GM21576 (cell line): ENCODE data around the gene SPHK1.

Experiments
- ATAC-seq: cut with Tn5 transposase; IDR thresholded peaks from one replicate; pipeline ENCODE4 v1.9.1; 2021; ENCODE audit warnings: mild to moderate bottlenecking, moderate library complexity; ENCODE audit not compliant: unreplicated experiment

SPHK1 gene

DNA sequence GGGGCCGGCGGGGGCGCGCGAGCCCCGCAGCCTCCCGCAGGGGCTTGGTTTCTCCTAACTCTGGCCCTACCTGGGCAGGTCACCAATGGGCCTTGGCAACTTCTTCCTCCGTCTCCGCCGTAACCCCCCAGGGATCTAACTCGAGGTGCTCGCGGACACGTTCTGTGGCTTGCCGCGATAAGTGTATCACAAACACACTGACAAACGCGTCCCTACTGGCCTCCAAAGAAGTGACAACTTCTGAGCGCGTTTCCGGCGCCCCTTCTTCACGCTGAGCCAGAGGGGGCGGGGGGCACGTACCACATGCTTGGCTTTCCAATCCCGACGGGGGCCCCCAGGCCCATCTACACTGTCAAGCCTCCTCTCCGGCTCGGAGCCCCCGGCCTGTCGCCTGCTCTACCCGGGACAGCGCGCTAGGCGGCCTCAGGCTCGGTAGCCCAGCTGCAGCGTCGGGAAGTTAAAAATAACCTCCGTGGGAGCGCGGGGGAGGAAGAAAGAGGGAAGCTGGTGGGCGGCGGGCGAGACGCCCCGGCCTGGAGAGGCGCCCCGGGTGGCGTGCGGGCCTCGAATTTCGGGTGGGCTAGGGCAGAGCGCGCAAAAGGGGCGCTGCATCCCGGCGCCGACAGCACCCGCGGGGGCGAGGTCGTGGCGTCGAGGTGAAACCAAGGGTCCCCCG is 725 bp upstream of the SPHK1 start:
- peak; percentile 21 for ATAC-seq

DNA sequence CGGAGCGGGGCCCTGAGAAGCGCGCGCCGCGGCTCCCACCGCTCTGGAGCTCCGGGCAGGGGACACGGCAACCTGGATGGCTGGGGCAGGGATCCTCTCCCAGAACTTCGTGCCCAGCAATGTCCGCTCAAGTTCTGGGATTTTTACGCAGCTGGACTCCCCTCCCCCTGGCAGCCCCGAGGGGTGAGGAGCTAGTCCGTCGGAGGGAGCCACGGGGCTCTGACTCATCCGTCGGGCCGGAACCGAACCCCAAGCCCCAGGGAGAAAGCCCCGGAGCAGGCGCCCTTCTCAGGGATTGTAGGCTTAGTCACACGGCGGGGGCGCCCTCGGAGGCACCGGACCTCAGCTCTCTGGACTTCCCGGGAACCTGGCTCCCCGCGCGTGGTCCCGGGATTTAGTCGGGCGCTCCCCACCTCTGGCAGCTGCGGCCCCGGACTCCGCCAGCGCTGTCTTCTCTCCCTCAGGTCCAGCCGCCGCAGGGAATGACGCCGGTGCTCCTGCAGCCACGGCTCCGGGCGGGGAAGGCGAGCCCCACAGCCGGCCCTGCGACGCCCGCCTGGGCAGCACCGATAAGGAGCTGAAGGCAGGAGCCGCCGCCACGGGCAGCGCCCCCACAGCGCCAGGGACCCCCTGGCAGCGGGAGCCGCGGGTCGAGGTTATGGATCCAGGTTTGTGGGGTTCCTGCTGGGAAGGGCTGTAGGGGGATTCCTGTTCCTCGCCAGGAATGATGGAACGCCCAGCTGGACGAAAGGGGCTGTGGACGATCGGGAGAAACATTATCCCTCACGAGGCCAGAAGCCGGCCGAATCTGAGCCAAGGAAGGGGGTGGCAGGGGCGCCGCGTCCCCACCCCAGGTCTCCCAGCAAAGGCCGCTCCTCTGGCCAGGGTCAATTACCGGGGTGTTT is 830 bp downstream of the SPHK1 start:
- ATAC-seq = no peak

DNA sequence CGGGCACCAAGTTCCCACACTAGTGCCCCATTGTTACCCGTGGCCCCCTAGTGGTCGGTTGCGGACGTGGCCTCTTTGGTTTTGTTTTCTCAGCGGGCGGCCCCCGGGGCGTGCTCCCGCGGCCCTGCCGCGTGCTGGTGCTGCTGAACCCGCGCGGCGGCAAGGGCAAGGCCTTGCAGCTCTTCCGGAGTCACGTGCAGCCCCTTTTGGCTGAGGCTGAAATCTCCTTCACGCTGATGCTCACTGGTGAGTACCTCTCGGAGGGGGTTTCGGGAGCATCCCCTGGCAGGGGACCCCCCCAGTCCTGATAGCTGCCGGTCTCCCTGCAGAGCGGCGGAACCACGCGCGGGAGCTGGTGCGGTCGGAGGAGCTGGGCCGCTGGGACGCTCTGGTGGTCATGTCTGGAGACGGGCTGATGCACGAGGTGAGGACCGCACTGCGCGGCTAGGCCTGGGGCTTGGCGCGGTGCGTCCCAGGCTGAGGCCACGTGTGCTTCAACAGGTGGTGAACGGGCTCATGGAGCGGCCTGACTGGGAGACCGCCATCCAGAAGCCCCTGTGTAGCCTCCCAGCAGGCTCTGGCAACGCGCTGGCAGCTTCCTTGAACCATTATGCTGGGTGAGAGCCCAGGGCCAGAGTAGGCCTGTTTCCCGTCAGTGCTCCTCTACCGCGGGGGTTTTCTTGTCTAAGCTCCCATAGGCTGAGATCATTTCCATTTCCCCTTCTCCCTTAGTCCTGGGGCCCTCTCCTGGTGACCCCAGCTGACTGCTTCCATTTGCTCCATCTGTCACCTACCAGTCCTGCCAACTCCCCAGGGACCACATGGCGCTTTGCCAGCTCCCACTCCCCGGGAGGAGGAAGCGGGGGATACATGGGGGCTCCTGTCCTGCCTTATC is 1.7 kb downstream of the SPHK1 start:
- no peak for ATAC-seq

DNA sequence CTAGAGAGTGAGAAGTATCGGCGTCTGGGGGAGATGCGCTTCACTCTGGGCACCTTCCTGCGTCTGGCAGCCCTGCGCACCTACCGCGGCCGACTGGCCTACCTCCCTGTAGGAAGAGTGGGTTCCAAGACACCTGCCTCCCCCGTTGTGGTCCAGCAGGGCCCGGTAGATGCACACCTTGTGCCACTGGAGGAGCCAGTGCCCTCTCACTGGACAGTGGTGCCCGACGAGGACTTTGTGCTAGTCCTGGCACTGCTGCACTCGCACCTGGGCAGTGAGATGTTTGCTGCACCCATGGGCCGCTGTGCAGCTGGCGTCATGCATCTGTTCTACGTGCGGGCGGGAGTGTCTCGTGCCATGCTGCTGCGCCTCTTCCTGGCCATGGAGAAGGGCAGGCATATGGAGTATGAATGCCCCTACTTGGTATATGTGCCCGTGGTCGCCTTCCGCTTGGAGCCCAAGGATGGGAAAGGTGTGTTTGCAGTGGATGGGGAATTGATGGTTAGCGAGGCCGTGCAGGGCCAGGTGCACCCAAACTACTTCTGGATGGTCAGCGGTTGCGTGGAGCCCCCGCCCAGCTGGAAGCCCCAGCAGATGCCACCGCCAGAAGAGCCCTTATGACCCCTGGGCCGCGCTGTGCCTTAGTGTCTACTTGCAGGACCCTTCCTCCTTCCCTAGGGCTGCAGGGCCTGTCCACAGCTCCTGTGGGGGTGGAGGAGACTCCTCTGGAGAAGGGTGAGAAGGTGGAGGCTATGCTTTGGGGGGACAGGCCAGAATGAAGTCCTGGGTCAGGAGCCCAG is 2.8 kb downstream of the SPHK1 start:
- ATAC-seq = no peak

DNA sequence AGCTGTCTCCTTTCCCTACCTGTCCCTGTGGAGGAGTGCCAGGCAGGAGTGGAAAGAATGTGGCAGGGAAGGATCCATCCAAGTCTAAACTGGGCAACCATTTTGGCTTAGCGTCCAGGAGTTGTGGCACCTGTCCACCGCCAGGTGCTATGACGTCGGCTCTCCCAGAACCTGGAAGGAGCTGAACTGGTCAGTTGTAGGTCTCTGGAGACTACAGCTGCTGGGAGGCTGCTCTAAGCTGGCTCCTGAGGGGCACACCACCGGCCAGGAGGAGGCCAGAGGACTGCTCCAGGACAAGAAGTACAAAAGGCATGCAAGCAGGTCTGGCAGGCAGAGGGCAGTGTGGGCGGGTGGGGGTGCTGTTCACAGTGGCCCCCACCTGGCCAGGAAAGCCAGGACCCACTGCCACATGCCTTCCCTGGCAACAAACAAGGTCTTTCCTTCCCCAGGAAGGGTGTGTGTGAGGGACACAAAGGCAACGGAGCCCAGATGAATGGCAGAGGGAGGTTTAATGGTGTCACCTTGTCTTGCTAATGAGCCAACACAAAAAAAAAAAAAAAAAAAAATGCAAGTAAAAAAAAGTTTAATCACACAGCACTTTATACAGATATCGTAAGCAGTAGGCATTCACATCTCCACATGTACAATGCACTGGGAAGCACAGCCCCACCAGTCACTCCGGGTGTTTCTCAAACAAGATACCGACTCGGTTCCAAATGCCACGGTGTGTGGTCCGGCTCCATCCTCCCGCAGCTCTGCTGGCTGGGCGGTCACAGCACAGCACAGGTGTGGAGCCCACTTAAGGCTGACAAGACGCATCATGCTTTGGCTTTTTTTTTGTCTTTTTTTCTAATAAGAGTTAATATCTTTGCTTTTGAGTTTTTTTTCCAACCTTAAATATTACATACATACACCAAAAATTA is 4.8 kb downstream of the SPHK1 start:
- ATAC-seq = no peak

DNA sequence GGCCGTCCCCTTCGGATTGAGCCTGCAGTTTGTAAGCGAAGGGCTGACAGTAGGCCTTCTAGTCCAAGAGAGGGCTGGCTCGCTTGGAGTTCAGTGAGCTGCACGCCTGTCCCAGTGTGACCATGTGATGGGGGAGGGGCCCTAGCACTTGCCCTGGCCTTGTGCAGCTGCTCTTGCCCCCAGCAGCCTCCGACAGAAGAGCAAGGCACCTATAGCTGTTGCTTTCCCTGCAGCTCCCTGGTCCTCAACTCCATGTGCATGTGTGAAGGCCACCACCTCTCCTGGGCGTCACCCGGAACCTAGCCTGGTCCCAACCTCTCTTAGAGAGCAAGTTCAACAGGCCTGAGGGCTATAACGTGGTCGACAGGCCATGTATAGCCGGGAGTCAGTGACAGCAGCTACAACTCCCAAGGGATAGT is 5.6 kb downstream of the SPHK1 start:
- ATAC-seq = no peak

- no peak for ATAC-seq
Measured at GRCh38 chr17:76391200-76391715, 6.8 kb downstream of the SPHK1 start.

DNA sequence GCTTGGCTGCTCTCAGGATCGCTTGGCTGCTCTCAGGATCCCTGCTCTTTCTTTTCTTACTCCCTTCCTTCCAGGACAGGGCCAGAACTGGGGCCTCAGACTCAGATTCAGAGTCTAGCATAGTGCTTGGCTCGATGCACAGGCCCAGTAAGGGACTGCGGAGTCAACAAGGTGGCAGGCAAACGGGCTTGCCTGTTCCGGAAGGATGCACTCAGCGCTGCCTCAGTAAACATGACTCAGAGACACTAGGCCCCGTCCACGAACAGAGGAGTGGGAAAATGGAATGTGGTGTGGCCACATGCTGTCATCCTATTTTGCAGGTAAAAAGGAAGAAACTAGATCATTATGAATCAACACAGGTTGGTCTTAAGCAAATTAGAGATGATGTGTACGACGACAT is 9.8 kb downstream of the SPHK1 start:
- no peak for ATAC-seq

DNA sequence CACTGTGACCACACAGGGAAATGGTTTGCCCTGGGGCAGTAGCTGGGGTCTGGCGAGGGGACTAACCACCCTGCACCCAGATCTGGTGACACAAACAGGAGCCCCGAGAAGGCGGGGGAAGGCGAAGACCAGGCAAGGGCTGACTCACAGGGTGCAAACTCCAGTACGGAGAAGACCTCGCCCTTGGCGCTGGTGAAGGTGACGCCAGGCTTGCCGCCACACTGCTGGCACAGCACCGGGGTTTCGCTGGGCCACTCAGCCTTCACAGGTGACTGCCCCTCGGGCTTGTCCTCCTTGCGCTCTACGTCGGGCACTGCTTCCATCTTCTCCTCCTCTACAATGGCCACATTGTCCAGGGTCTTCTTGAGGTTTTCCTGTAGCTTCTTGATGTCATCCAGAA is 11.6 kb downstream of the SPHK1 start:
- no peak for ATAC-seq

- no peak for ATAC-seq
Measured at GRCh38 chr17:76397184-76397583, 12.8 kb downstream of the SPHK1 start.

GRCh38 chr17:76397687-76398522 is 13.5 kb downstream of the SPHK1 start:
- no peak for ATAC-seq

DNA sequence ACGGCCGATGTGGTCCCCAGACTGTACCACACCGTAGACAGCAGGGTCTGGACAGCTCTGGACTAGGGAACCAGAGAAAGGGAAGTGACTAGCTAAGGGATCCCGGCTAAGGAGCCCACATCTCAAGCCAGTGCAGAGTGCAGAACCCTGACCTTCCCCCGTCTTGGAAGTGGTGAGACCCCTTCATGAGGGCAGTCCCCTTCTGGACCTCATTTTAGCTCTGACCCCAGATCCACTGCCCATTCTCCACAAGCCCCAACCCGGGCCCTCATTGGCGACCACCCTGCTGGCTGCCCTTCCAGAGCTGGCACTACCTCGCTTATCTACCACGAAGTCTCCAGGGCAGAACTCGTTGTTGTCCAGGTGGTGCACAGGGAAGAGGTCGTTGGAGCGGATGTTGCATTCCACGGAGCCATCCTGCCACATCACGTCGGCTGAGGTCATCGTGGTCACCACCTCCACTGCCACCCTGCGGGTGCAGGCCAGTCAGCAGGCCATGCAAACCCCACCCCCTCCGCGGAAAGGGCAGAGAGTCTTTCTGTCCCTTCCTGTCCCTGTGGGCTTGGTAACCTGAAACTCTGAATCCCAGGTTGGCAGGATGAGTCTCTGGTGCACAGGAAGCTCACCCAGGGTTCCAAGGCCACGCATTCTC is 14.2 kb downstream of the SPHK1 start:
- no peak for ATAC-seq

DNA sequence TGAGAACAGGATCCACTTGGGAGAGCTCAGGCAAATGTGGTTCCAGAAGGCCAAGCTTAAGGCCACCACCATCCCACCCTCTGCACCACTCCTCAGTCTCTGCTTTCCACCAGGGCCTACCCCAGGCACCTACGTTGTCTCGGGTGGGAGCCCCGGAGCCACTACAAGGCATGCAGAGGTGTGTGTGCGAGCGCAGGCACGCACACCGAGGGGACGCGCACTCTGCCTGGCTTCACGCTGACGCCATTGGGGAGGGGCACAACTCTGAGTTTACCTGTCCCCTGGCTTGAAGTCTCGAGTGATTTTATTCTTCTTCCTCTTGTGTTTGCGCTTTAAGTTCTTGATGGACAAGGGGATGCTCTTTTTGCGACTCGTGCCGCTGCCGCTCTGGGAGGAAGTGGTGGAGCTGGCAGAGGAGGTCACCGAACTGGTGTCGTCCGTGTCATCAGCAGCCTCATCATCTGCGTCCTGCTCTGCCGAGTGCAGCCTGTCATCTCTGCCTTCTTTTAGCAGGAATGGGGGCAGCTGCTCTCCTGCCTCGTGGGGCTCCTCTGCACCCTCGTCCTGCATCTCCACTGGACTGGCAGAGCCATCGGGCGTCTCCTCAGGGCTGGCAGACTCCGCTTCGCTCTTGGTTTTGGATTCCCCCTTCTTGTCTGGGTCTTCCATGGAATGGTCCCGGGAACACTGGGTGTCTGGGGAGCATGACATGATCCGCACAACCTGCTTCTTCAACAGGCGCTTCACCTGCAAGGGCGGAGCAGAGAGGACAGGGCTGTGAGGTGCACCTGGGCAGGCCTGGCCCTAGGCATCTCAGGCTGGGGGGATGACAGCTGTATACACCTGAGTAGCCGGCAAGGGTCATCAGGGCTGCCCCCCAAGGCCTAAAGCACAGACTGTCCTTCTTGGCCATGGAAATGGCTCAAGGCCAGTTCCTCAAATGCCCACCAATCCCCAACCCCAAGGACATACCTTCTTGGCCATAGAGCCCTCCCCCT is 15.1 kb downstream of the SPHK1 start:
- ATAC-seq = no peak

DNA sequence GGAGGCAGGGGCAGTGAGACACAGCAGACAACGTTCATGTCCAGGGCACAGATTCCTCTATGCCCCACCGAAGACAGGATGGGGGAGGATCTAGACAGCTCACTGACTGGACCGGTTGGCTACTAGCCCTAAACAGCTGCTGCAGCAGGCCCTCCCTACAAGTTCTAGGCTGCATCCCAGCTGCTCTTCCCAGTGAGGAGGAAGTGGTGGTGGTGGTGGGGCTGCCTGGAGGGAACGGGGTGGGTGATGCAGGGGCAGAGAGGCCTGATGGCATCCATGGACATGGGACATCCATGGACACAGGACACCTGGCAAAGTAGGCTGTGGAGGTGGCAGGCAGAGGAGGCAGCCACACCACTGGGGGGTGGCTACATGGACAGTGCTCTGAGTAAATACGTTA is 18.3 kb downstream of the SPHK1 start:
- no peak for ATAC-seq

DNA sequence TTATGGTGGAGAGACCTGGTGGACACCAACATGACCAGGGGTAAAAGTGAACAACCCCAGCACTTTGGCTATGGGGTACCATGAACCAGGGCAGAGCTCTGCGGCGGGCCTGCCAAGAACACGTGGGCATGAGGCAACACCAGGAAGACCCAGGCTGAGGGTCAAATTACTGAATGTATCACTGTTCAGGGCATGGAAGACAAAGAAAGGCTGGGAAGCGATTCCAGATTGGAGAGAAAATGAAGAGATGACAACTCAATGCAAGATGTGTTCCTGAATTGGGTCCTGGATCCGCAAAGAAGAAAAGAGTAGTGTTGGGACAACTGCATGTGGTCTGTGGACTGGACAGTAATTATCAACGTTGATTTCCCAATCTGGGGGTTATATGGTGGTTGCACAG is 19.8 kb downstream of the SPHK1 start:
- no peak for ATAC-seq

DNA sequence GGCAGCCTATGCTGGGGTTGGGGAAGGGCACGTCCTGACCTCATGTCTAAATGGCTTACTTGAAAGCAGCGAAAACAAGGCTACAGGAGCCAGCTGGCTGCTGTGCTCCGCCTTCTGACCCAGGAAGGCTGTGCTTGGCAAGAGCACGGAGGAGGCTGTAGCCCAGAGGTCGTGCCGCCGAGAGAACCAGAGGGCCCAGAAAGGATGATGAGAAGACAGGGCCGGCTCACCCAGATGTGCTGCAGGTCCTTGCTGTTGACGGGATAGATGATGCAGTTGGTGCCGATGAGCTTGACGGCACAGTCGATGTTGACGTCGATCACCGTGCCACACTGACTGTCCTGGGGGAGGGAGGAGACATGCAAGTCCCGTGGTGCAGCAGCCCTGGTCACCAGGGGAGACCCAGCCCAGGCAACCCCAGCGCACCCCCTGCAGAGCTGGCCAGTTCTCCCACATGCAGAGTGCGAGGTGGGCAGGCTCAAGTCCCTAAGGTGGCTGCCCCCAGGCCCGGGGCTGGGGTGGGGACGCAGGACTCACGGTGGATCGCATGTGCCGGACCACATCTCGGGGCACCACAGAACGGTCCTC is 20.7 kb downstream of the SPHK1 start:
- no peak for ATAC-seq
